ENCODE data around the gene ENOX1. TPM values are rescaled to one million over a fixed set of nuclear protein-coding genes. Genes with fewer than 3 reads are reported as not detected.

The ENOX1 gene
- total and polyA plus RNA-seq, 2 donors (not counting 3 experiments of a cell fraction or from before 2014, with no cell fraction given): 0.17 to 0.97 TPM

DNA sequence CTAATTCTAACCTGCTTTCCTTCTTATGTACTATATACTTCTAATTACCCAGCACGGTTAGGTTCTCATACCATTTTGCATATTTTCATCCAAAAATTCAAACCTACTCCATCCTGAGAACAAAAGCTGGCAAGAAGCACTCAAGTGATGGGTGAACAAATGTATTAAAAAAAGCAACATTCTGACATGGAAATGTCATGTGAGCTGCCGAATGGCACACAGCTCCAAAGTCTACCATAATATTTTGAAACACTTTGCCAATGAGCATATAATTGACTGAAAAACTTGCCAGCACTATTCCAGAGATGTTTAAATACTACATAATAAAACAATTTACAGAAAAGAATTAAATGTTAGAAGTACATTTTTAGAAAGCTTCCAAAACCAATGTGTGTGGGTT lies 274.6 kb downstream of the ENOX1 start:
- ChIA-PET POLR2A (no interaction called here), CTCF (interaction anchor here (0.7 to 1.2 kb wide), 2 partner anchors 44 to 81 kb away, joined by 3 read pairs; no protein-coding TSS in a partner anchor)
- no peaks in the 10 kb centered on the region for H3K4me1 ChIP-seq (ENCODE audit: control insufficient read depth, extremely low read depth, insufficient read depth, low read length)
- H3K9me3 ChIP-seq (replicated peaks; ENCODE audit: control insufficient read depth, insufficient read depth, low read length): no peaks in the 10 kb centered on the region
- H4K20me1 ChIP-seq (replicated peaks; ENCODE audit: control insufficient read depth, extremely low read depth, insufficient read depth, low read length): no peaks in the 10 kb centered on the region
- intact Hi-C loops (cut with micrococcal nuclease) (no loop called here), dilution Hi-C loops (cut with MboI; ENCODE audit: extremely low pct_ligation_motif_present, low sequenced_read_pairs) (no loop called here)
- FAIRE-seq: no peak
- no peak overlapping the region for H3K4me3 ChIP-seq (replicated peaks in 1 of 3; ENCODE audit: insufficient read depth in 1 of 3, low read depth in 1 of 3, low read length in 3 of 3)
- no peaks in the 10 kb centered on the region for H3K9me1 ChIP-seq (replicated peaks; ENCODE audit: control insufficient read depth, extremely low read depth, insufficient read depth, low read length)
- no peak for DNase-seq (ENCODE audit: low read depth, low spot score)
- H3K27me3 ChIP-seq (ENCODE audit: control insufficient read depth in 2 of 2, insufficient read depth in 2 of 2, low read length in 2 of 2): no peaks in the 10 kb centered on the region
- no peak overlapping the region for H3K4me2 ChIP-seq (ENCODE audit: insufficient read depth, low read length)
- no TSS peak for BruUV-seq (replicated peaks)
- H3K9ac ChIP-seq (replicated peaks; ENCODE audit: extremely low read depth, insufficient read depth, low read length): no peak overlapping the region
- no peaks in the 10 kb centered on the region for H3K36me3 ChIP-seq (ENCODE audit: control insufficient read depth in 2 of 2, extremely low read depth in 1 of 2, insufficient read depth in 2 of 2, low read length in 2 of 2)
- no peak overlapping the region for H3K27ac ChIP-seq (ENCODE audit: insufficient read depth, low read depth, low read length)
- TF ChIP-seq MYC (IDR thresholded peaks at IDR 0.05; ENCODE audit: low read depth, low read length) (no peak), EZH2 (IDR thresholded peaks at IDR 0.05; ENCODE audit: borderline replicate concordance, low read depth, low read length, severe bottlenecking) (no peak), FOS (IDR thresholded peaks at IDR 0.05; ENCODE audit: borderline replicate concordance, insufficient read depth, low read length) (no peak), GATA2 (IDR thresholded peaks at IDR 0.05; ENCODE audit: insufficient read depth, insufficient read length, low read depth, low read length) (no peak), POLR2AphosphoS5 (IDR thresholded peaks at IDR 0.05; ENCODE audit: insufficient read depth, low read depth, low read length) (no peak), POLR2A (IDR thresholded peaks at IDR 0.05; ENCODE audit: low read depth, low read length) (no peak), CTCF (IDR thresholded peaks at IDR 0.05; ENCODE audit: extremely low read depth in 1 of 2, insufficient read depth in 1 of 2, low read depth in 1 of 2, low read length in 2 of 2) (no peak), JUN (IDR thresholded peaks at IDR 0.05; ENCODE audit: borderline replicate concordance, insufficient read depth, insufficient read length, low read depth) (no peak)
- TF ChIP-seq, protein P1, sequence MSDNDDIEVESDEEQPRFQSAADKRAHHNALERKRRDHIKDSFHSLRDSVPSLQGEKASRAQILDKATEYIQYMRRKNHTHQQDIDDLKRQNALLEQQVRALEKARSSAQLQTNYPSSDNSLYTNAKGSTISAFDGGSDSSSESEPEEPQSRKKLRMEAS (IDR thresholded peaks at IDR 0.05; ENCODE audit: insufficient read depth, insufficient read length): no peak
- H3K79me2 ChIP-seq (ENCODE audit: control insufficient read depth, insufficient read depth, low read length): no peaks in the 10 kb centered on the region
- no peak overlapping the region for H2AFZ ChIP-seq (ENCODE audit: low read depth, low read length)
